IMR-90 (cell line): ENCODE results near the gene PSMC4. TPM values are rescaled to one million over a fixed set of nuclear protein-coding genes. Genes with fewer than 3 reads are reported as not detected.

Experiments
- ATAC-seq: fragments of 200-7000 bp; cut with Tn5 transposase; 2 replicates; pipeline ENCODE4 v1.9.1; 2020; ENCODE audit warnings: low read depth, mild to moderate bottlenecking, moderate library complexity
- BruUV-seq: library from RNA; stranded (reverse); fragments of 400-500 nt; replicated peaks from 2 replicates; lab custom pipeline; 2021; lab: Mats Ljungman, UMichigan
- CTCF ChIA-PET: fragments of 300-600 bp; formaldehyde crosslinking; extraction: SDS; loops from one replicate; lab custom pipeline; 2021; ENCODE audit warnings: antibody characterized with exemption; lab: Yijun Ruan, JAX
- POLR2A ChIA-PET: fragments of 300-600 bp; sonication (Branson Sonifier 250); formaldehyde crosslinking; loops from one replicate; lab custom pipeline; 2022; ENCODE audit warnings: antibody characterized with exemption; ENCODE audit not compliant: unreplicated experiment; lab: Charles Lee
- DNase-seq: peaks from one replicate; pipeline ENCODE4 v3.0.0; 2013
- H2AFZ ChIP-seq: replicated peaks from 2 replicates; pipeline ENCODE3; 2013; ENCODE audit warnings: low read length, mild to moderate bottlenecking; ENCODE audit not compliant: poor library complexity
- H2AK5ac ChIP-seq: 2 replicates; pipeline ENCODE4 v1.6.1; 2013; ENCODE audit warnings: low read depth, low read length, inconsistent platforms
- H2AK9ac ChIP-seq: replicated peaks from 2 replicates; pipeline ENCODE3; 2013; ENCODE audit warnings: mild to moderate bottlenecking, low read depth, low read length, moderate library complexity; ENCODE audit not compliant: poor library complexity
- H2BK120ac ChIP-seq: 2 replicates; pipeline ENCODE4 v1.6.1; 2013; ENCODE audit warnings: low read depth, low read length, inconsistent platforms
- H2BK15ac ChIP-seq: 3 replicates; pipeline ENCODE4 v1.6.1; 2013; ENCODE audit warnings: low read depth, low read length, inconsistent platforms
- H2BK20ac ChIP-seq: 2 replicates; pipeline ENCODE4 v1.6.1; 2013; ENCODE audit warnings: low read depth, mild to moderate bottlenecking, inconsistent platforms, low read length, moderate library complexity
- H2BK5ac ChIP-seq: 2 replicates; pipeline ENCODE4 v1.6.1; 2013; ENCODE audit warnings: mild to moderate bottlenecking, low read depth, low read length, inconsistent platforms; ENCODE audit not compliant: poor library complexity, severe bottlenecking
- H3K14ac ChIP-seq: replicated peaks from 2 replicates; pipeline ENCODE4 v1.6.1; 2013; ENCODE audit warnings: low read depth, low read length, inconsistent platforms
- H3K18ac ChIP-seq: 2 replicates; pipeline ENCODE4 v1.6.1; 2013; ENCODE audit warnings: low read depth, low read length, control low read depth
- H3K23ac ChIP-seq: 2 replicates; pipeline ENCODE4 v1.6.1; 2013; ENCODE audit warnings: low read depth, low read length, inconsistent platforms
- H3K27ac ChIP-seq: 2 replicates; pipeline ENCODE4 v1.5.1; 2013; ENCODE audit warnings: mild to moderate bottlenecking, control low read depth, low read length; ENCODE audit not compliant: insufficient read depth
- H3K27me3 ChIP-seq: 2 replicates; pipeline ENCODE4 v1.6.1; 2013; ENCODE audit warnings: low read length; ENCODE audit not compliant: control insufficient read depth, insufficient read depth
- H3K36me3 ChIP-seq: 2 replicates; pipeline ENCODE4 v1.6.1; 2013; ENCODE audit warnings: low read length, mixed read lengths; ENCODE audit not compliant: control insufficient read depth, insufficient read depth
- H3K4ac ChIP-seq: 2 replicates; pipeline ENCODE4 v1.6.1; 2013; ENCODE audit warnings: low read depth, low read length, inconsistent platforms
- H3K4me1 ChIP-seq: 2 replicates; pipeline ENCODE4 v1.6.1; 2013; ENCODE audit warnings: low read length, mixed read lengths; ENCODE audit not compliant: control insufficient read depth, insufficient read depth
- H3K4me2 ChIP-seq: 2 replicates; pipeline ENCODE4 v1.6.1; 2013; ENCODE audit warnings: low read depth, mild to moderate bottlenecking, control low read depth, low read length, moderate library complexity
- H3K4me3 ChIP-seq: 2 replicates; pipeline ENCODE4 v1.5.1; 2013; ENCODE audit warnings: low read depth, mild to moderate bottlenecking, control low read depth, low read length, moderate library complexity; ENCODE audit not compliant: insufficient read depth
- H3K56ac ChIP-seq: 2 replicates; pipeline ENCODE4 v1.6.1; 2013; ENCODE audit warnings: low read length, inconsistent platforms; ENCODE audit not compliant: insufficient read depth; ENCODE audit errors: extremely low read depth
- H3K79me1 ChIP-seq, 2 experiments: 2 replicates each; pipeline ENCODE4 v1.6.1; 2013; ENCODE audit warnings: low read length in 2 of 2, inconsistent platforms in 1 of 2, low read depth in 1 of 2
- H3K9ac ChIP-seq: 2 replicates; pipeline ENCODE4 v1.6.1; 2013; ENCODE audit warnings: low read depth, low read length, control low read depth
- H3K9me1 ChIP-seq: 2 replicates; pipeline ENCODE4 v1.6.1; 2013; ENCODE audit warnings: low read length, inconsistent platforms; ENCODE audit not compliant: insufficient read depth
- H3K9me3 ChIP-seq: 2 replicates; pipeline ENCODE4 v1.6.1; 2013; ENCODE audit warnings: low read length; ENCODE audit not compliant: control insufficient read depth, insufficient read depth
- H4K20me1 ChIP-seq: 2 replicates; pipeline ENCODE4 v1.6.1; 2013; ENCODE audit warnings: low read length, inconsistent platforms; ENCODE audit not compliant: insufficient read depth
- H4K5ac ChIP-seq: 2 replicates; pipeline ENCODE4 v1.6.1; 2013; ENCODE audit warnings: mild to moderate bottlenecking, low read depth, low read length, control low read depth
- H4K8ac ChIP-seq, 2 experiments: 2 replicates each; pipeline ENCODE4 v1.6.1; 2013; ENCODE audit warnings: low read depth in 2 of 2, low read length in 2 of 2, control low read depth in 1 of 2, inconsistent platforms in 1 of 2
- H4K91ac ChIP-seq: 2 replicates; pipeline ENCODE4 v1.6.1; 2013; ENCODE audit warnings: low read depth, low read length, inconsistent platforms; ENCODE audit not compliant: insufficient read depth
- BHLHE40 ChIP-seq: fragments of 150-350 bp; IDR thresholded peaks from 2 replicates; pipeline ENCODE4 v1.6.1; 2016; ENCODE audit warnings: mild to moderate bottlenecking, low read depth, low read length
- CTCF ChIP-seq: conservative IDR thresholded peaks from 2 replicates; pipeline ENCODE4 v1.5.1; 2012; ENCODE audit warnings: mild to moderate bottlenecking, low read depth, low read length, improper control_type of control experiment
- ELK1 ChIP-seq: fragments of 150-350 bp; IDR thresholded peaks from 2 replicates; pipeline ENCODE4 v1.6.1; 2016; ENCODE audit warnings: low read depth, mild to moderate bottlenecking, low read length, moderate library complexity, borderline replicate concordance
- MAFK ChIP-seq: IDR thresholded peaks from 2 replicates; pipeline ENCODE4 v1.6.1; 2012; ENCODE audit warnings: low read depth, low read length, improper control_type of control experiment
- MXI1 ChIP-seq: IDR thresholded peaks from 2 replicates; pipeline ENCODE4 v1.6.1; 2012; ENCODE audit warnings: low read depth, mild to moderate bottlenecking, low read length, moderate library complexity, borderline replicate concordance
- NFE2L2 ChIP-seq: fragments of 150-350 bp; IDR thresholded peaks from 2 replicates; pipeline ENCODE4 v1.6.1; 2016; ENCODE audit warnings: low read depth, mild to moderate bottlenecking, low read length
- RAD21 ChIP-seq: IDR thresholded peaks from 2 replicates; pipeline ENCODE4 v1.6.1; 2012; ENCODE audit warnings: low read length, improper control_type of control experiment
- RCOR1 ChIP-seq: IDR thresholded peaks from 2 replicates; pipeline ENCODE4 v1.6.1; 2012; ENCODE audit warnings: mild to moderate bottlenecking, low read length, improper control_type of control experiment; ENCODE audit not compliant: insufficient replicate concordance
- RFX5 ChIP-seq: IDR thresholded peaks from 2 replicates; pipeline ENCODE4 v1.8.0; 2012; ENCODE audit warnings: low read depth, mild to moderate bottlenecking, low read length, moderate library complexity
- USF2 ChIP-seq: fragments of 150-350 bp; IDR thresholded peaks from 2 replicates; pipeline ENCODE4 v1.6.1; 2017; ENCODE audit warnings: mild to moderate bottlenecking, antibody characterized with exemption, low read length, low read depth
- WGBS, 2 experiments: methylation state at CpG; one replicate each; pipeline versions ENCODE4 v1.1.5 to v1.1.7; 2013; ENCODE audit warnings: missing lambda C conversion rate in 2 of 2; ENCODE audit not compliant: insufficient read length in 1 of 2; ENCODE audit errors: extremely low coverage in 2 of 2; 5-methylcytosine and 5-hydroxymethylcytosine counted together
- dilution Hi-C: fragments of 300-500 bp; cut with HindIII; formaldehyde crosslinking; loops from one replicate; pipeline ENCODE4 v1.14.3; 2018; ENCODE audit warnings: low sequenced_read_pairs; ENCODE audit not compliant: unreplicated experiment
- in situ Hi-C: fragments of 300-500 bp; cut with MboI; formaldehyde crosslinking; loops from 3 replicates; pipeline ENCODE4 v1.14.3; 2019; ENCODE audit warnings: low sequenced_read_pairs, inconsistent platforms, mixed read lengths
- intact Hi-C: fragments of 100-400 bp; cut with micrococcal nuclease; formaldehyde crosslinking; loops from 2 replicates; pipeline ENCODE4 v1.10.0; 2022
- polyA plus RNA-seq, 3 experiments: library from polyadenylated mRNA; depleted of rRNA; stranded (reverse); fragments of >200 nt; gene quantifications; 2 replicates each; pipeline ENCODE4 v1.2.3, GENCODE V29; 2012; ENCODE audit warnings: low replicate concordance in 1 of 3
- total RNA-seq: library from RNA; depleted of rRNA; stranded (reverse); fragments of >200 nt; gene quantifications from 2 replicates; pipeline ENCODE4 v1.2.3, GENCODE V29; 2012

The PSMC4 gene
- total and polyA plus RNA-seq, 2 of the 4 experiments (the other 2 are of a cell fraction), result 148 to 216 TPM

GRCh38 chr19:40023969-40024368 lies 53.0 kb downstream of the PSMC4 start:
- H3K27ac ChIP-seq, result no peak overlapping the region
- dilution Hi-C loops (no loop called here), intact Hi-C loops (no loop called here), in situ Hi-C loops (no loop called here)
- no peak overlapping the region for H2BK20ac ChIP-seq
- H3K27me3 ChIP-seq, result no peaks in the 10 kb centered on the region
- H2BK5ac ChIP-seq, result no peak overlapping the region
- POLR2A ChIA-PET, result no interaction called here
- H3K23ac ChIP-seq, result no peak overlapping the region
- H2AK5ac ChIP-seq, result no peak overlapping the region
- no peak overlapping the region for H3K18ac ChIP-seq
- H3K9me3 ChIP-seq, result peaks cover 45% of the 10 kb centered on the region
- no peak overlapping the region for H4K5ac ChIP-seq
- no peaks in the 10 kb centered on the region for H3K4me1 ChIP-seq
- no peak overlapping the region for H2BK15ac ChIP-seq
- H3K9ac ChIP-seq, result no peak overlapping the region
- TF ChIP-seq CTCF (no peak), MAFK (no peak), MXI1 (no peak), USF2 (no peak), RFX5 (no peak), RAD21 (no peak), NFE2L2 (no peak), ELK1 (no peak), RCOR1 (no peak), BHLHE40 (no peak)
- no peak overlapping the region for H2AK9ac ChIP-seq
- no peak overlapping the region for H3K14ac ChIP-seq
- no peak overlapping the region for H3K56ac ChIP-seq
- 20% methylated on average over 1 of the region's 3 CpGs; no CpG with 5 or more reads in 1 of the 2 experiments for WGBS, 2 experiments
- no peak overlapping the region for H3K4me2 ChIP-seq
- H4K91ac ChIP-seq, result no peak overlapping the region
- H3K4me3 ChIP-seq, result no peak overlapping the region
- H4K8ac ChIP-seq, result no peak overlapping the region
- H4K20me1 ChIP-seq, result no peaks in the 10 kb centered on the region
- H3K9me1 ChIP-seq, result no peaks in the 10 kb centered on the region
- no peak overlapping the region for H2AFZ ChIP-seq
- no peaks in the 10 kb centered on the region for H3K36me3 ChIP-seq
- BruUV-seq, result no TSS peak
- H2BK120ac ChIP-seq, result no peak overlapping the region
- CTCF ChIA-PET, result no interaction called here
- ATAC-seq (no peak), DNase-seq (no peak)
- H3K4ac ChIP-seq, result no peak overlapping the region
- H3K79me1 ChIP-seq, result no peaks in the 10 kb centered on the region
